Measurements from ENCODE around the gene ABCC3. TPM values are rescaled to one million over a fixed set of nuclear protein-coding genes. Genes with fewer than 3 reads are reported as not detected.
"Not testable (repeated sequence)": the region's sequence is repeated elsewhere in the genome, so short reads cannot be mapped to it uniquely, and the experiment has no call there.

Gene ABCC3
- total and polyA plus RNA-seq, 3 experiments from 2014 or later, result 0.37 to 0.69 TPM; not detected in 1

DNA sequence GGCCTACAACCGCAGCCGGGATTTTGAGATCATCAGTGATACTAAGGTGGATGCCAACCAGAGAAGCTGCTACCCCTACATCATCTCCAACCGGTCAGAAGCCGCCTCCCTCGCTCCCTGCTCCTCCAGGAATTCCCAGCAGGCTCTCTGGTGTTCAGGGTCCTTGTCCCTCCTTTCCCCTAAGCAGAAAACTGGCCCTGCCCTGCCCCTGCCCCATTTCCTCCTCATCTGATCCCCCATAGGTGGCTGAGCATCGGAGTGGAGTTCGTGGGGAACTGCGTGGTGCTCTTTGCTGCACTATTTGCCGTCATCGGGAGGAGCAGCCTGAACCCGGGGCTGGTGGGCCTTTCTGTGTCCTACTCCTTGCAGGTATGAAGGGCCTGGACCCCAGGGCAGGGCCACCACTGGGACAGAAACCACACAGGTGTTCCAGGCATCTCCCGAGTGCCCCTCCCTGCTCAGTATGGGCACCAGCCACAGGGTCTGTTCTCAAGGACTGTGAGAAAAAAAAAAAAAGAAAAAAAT is 43.2 kb downstream of the ABCC3 start:
- H3K36me3 ChIP-seq (ENCODE audit: insufficient read depth, low read length), result no peaks in the 10 kb centered on the region
- no peaks in the 10 kb centered on the region for H3K27me3 ChIP-seq (ENCODE audit: insufficient read depth, low read length, poor library complexity, severe bottlenecking)

DNA sequence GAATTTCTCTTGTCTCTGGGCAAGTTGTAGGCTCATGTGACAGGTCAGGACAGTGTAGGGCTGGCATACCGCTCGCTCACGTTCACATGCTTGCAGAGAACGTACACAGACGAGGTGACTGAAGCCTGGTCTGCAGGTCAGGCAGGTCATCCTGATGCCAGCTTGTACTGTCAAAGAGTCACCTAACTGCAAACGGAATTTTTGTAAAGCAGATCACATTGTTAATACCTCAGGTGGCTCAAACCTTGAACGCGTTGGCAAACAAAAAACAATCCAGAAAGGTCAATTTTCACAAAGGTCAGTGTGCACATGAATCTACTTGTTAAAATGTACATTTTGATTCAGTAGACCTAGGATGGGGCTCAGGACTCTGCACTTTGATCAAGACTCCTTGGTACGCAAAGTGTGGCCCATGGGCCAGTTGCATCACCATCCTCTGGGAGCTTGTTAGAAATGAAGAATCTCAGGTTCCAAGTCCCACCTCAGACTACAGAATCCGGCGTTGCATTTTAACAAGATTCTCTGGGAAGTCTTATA is 44.4 kb downstream of the ABCC3 start:
- POLR2A ChIA-PET, result no interaction called here
- DNase-seq, result no peak
- CTCF ChIA-PET, result no interaction called here
- H3K4me1 Mint-ChIP-seq, result peaks cover 4 to 6% (median 6%) of the 10 kb centered on the region in 3 donors
- H3K4me3 Mint-ChIP-seq, result no peak overlapping the region
- Histone ChIP-seq H3K27ac (ENCODE audit: low read depth, low read length) (no peak overlapping the region), H3K27me3 (ENCODE audit: insufficient read depth, low read length, poor library complexity, severe bottlenecking) (no peaks in the 10 kb centered on the region), H3K36me3 (ENCODE audit: insufficient read depth, low read length) (no peaks in the 10 kb centered on the region), H3K4me1 (ENCODE audit: insufficient read depth, low read length) (no peaks in the 10 kb centered on the region), H3K9me3 (ENCODE audit: low read length) (no peaks in the 10 kb centered on the region), H3K4me3 (ENCODE audit: low read length) (no peak overlapping the region)
- H3K9me3 Mint-ChIP-seq, result no peaks in the 10 kb centered on the region
- peaks cover 18 to 27% of the 10 kb centered on the region in 2 donors for H3K27me3 Mint-ChIP-seq
- no peak overlapping the region for H3K27ac Mint-ChIP-seq
- no peaks in the 10 kb centered on the region for H3K36me3 Mint-ChIP-seq

More for the DNA sequence above, 43.2 kb downstream of the ABCC3 start:
- Mint-ChIP-seq H3K27me3 (peaks cover 18 to 27% of the 10 kb centered on the region in 2 donors), H3K4me1 (peaks cover 4 to 6% (median 6%) of the 10 kb centered on the region in 3 donors), H3K27ac (no peak overlapping the region), H3K36me3 (no peaks in the 10 kb centered on the region), H3K4me3 (no peak overlapping the region), H3K9me3 (no peaks in the 10 kb centered on the region)
- POLR2A ChIA-PET, result no interaction called here
- no peak overlapping the region for H3K4me3 ChIP-seq (ENCODE audit: low read length)
- CTCF ChIA-PET, result no interaction called here
- no peak for DNase-seq
- H3K9me3 ChIP-seq (ENCODE audit: low read length), result no peaks in the 10 kb centered on the region
- H3K27ac ChIP-seq (ENCODE audit: low read depth, low read length), result no peak overlapping the region
- no peaks in the 10 kb centered on the region for H3K4me1 ChIP-seq (ENCODE audit: insufficient read depth, low read length)

GRCh38 chr17:50680126-50680525 is 45.4 kb downstream of the ABCC3 start:
- H3K36me3 ChIP-seq (ENCODE audit: insufficient read depth, low read length), result no peaks in the 10 kb centered on the region
- POLR2A ChIA-PET, result no interaction called here
- peak overlapping the region in 2 of 8 donors; percentile 1 to 29 for H3K27ac Mint-ChIP-seq
- peaks cover 4 to 6% (median 6%) of the 10 kb centered on the region in 3 donors for H3K4me1 Mint-ChIP-seq
- no peaks in the 10 kb centered on the region for H3K9me3 Mint-ChIP-seq
- no peak overlapping the region for H3K27ac ChIP-seq (ENCODE audit: low read depth, low read length)
- H3K4me3 Mint-ChIP-seq, result no peak overlapping the region
- H3K4me3 ChIP-seq (ENCODE audit: low read length), result no peak overlapping the region
- CTCF ChIA-PET, result no interaction called here
- no peaks in the 10 kb centered on the region for H3K4me1 ChIP-seq (ENCODE audit: insufficient read depth, low read length)
- no peak for DNase-seq
- H3K9me3 ChIP-seq (ENCODE audit: low read length), result no peaks in the 10 kb centered on the region
- no peaks in the 10 kb centered on the region for H3K36me3 Mint-ChIP-seq
- H3K27me3 Mint-ChIP-seq, result peaks cover 18 to 27% of the 10 kb centered on the region in 2 donors
- no peaks in the 10 kb centered on the region for H3K27me3 ChIP-seq (ENCODE audit: insufficient read depth, low read length, poor library complexity, severe bottlenecking)

- H3K4me3 ChIP-seq (ENCODE audit: low read length); H3K4me1 ChIP-seq (ENCODE audit: insufficient read depth, low read length); H3K9me3 Mint-ChIP-seq; H3K36me3 ChIP-seq (ENCODE audit: insufficient read depth, low read length); H3K4me3 Mint-ChIP-seq; POLR2A ChIA-PET; CTCF ChIA-PET; DNase-seq; H3K36me3 Mint-ChIP-seq; H3K9me3 ChIP-seq (ENCODE audit: low read length); H3K27me3 ChIP-seq (ENCODE audit: insufficient read depth, low read length, poor library complexity, severe bottlenecking); H3K4me1 Mint-ChIP-seq; H3K27ac ChIP-seq (ENCODE audit: low read depth, low read length): not testable (repeated sequence)
- Mint-ChIP-seq H3K27me3 (peaks cover 18 to 27% of the 10 kb centered on the region in 2 donors), H3K27ac (peak overlapping the region in 2 of 8 donors; percentile 10 to 29)
Measured at GRCh38 chr17:50680543-50681262, 46.0 kb downstream of the ABCC3 start.

DNA sequence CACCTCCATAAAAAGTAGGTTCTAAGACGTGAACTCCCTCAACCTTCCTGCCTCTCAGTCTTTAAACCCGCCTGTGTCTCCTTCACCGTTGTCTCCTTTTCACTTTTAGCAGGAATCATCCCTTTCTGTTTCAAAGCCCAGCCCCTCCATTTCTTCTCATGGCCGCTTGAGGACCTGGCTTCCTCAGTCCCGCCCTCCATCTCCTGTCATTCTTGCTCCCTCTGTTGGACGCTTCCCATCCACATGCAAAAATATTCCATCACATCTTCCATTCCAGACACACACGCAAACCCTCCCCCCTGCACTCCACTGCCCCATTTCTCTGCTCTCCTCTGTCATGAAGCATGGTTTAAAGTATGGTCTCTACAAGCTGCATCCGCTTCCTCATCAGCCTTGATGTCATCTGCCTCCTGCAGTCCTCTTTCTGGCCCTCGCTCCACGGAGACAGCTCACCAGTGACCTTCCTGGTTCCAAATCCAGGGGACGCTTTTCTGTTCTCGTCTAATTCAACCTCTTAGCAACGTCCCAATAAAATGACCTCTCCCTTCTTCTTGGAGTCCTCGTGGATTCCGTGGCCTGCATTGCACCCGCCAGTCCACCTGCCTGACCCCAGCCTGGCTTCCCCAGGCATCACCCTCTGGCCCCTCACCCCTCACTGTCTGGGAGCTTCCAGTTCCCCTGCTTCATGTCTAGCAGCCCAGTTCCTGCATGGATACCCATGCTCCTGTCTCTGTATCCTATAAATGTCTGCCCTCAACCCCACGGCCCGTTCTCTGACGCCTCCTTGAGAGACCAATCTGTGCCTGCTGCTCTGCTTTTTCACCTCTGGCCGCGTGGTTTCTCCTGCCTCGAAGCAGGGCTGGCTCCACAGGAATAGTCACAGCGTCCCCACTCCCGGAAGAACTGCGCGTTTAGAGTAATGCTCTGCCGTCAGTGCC is 46.9 kb downstream of the ABCC3 start:
- no peaks in the 10 kb centered on the region for H3K4me1 ChIP-seq (ENCODE audit: insufficient read depth, low read length)
- POLR2A ChIA-PET, result interaction anchor here (0.6 kb wide), 1 partner anchor 36 kb away, joined by 3 read pairs; no protein-coding TSS in a partner anchor

DNA sequence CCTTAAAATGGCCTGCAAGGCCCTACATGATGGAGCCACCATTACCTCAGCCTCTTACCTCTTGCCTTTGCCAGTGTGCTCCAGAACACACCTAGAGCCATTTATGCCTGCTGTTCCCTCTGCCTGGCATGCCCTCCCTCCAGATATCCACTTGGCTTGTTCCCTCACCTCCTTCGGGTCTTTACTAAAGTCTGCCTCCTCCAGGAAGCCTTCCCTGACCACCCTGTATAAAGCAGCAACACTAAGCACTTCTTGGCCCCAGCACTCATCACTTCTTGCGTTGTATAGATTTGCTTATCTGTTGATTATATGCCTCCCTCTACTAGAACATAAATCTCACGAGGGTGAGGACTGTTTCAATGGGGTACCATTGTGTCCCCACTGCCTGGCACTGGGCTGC is 47.8 kb downstream of the ABCC3 start:
- H3K9me3 Mint-ChIP-seq, result no peaks in the 10 kb centered on the region
- CTCF ChIA-PET, result no interaction called here
- POLR2A ChIA-PET, result no interaction called here

More for the DNA sequence above, 46.9 kb downstream of the ABCC3 start:
- no peaks in the 10 kb centered on the region for H3K9me3 Mint-ChIP-seq
- H3K4me1 Mint-ChIP-seq, result peaks cover 4 to 6% (median 6%) of the 10 kb centered on the region in 3 donors
- Histone ChIP-seq H3K9me3 (ENCODE audit: low read length) (no peaks in the 10 kb centered on the region), H3K27me3 (ENCODE audit: insufficient read depth, low read length, poor library complexity, severe bottlenecking) (no peaks in the 10 kb centered on the region), H3K4me3 (ENCODE audit: low read length) (no peak overlapping the region), H3K36me3 (ENCODE audit: insufficient read depth, low read length) (no peaks in the 10 kb centered on the region), H3K27ac (ENCODE audit: low read depth, low read length) (no peak overlapping the region)
- no peak overlapping the region for H3K4me3 Mint-ChIP-seq
- CTCF ChIA-PET, result no interaction called here
- H3K27ac Mint-ChIP-seq, result peak overlapping the region in 5 of 8 donors; percentile 14 to 77 (median 23)
- H3K27me3 Mint-ChIP-seq, result peaks cover 18 to 22% of the 10 kb centered on the region in 2 donors
- H3K36me3 Mint-ChIP-seq, result no peaks in the 10 kb centered on the region
- no peak for DNase-seq

GRCh38 chr17:50682938-50683337 is 48.3 kb downstream of the ABCC3 start:
- H3K27me3 ChIP-seq (ENCODE audit: insufficient read depth, low read length, poor library complexity, severe bottlenecking), result no peaks in the 10 kb centered on the region
- H3K9me3 Mint-ChIP-seq, result no peaks in the 10 kb centered on the region
- H3K36me3 Mint-ChIP-seq, result no peaks in the 10 kb centered on the region
- no peak overlapping the region for H3K4me3 ChIP-seq (ENCODE audit: low read length)
- no peak overlapping the region for H3K27ac ChIP-seq (ENCODE audit: low read depth, low read length)
- no peaks in the 10 kb centered on the region for H3K36me3 ChIP-seq (ENCODE audit: insufficient read depth, low read length)
- H3K4me1 ChIP-seq (ENCODE audit: insufficient read depth, low read length), result no peaks in the 10 kb centered on the region
- no peaks in the 10 kb centered on the region for H3K9me3 ChIP-seq (ENCODE audit: low read length)
- no peak overlapping the region for H3K4me3 Mint-ChIP-seq
- ChIA-PET POLR2A (no interaction called here), CTCF (no interaction called here)
- no peak overlapping the region for H3K27ac Mint-ChIP-seq
- H3K27me3 Mint-ChIP-seq, result peaks cover 17 to 18% of the 10 kb centered on the region in 2 donors
- peaks cover 4 to 6% (median 6%) of the 10 kb centered on the region in 3 donors for H3K4me1 Mint-ChIP-seq
- no peak for DNase-seq

More for the DNA sequence above, 47.8 kb downstream of the ABCC3 start:
- Mint-ChIP-seq H3K4me3 (no peak overlapping the region), H3K27ac (peak overlapping the region in 1 of 8 donors; percentile 16), H3K36me3 (no peaks in the 10 kb centered on the region), H3K27me3 (peaks cover 17 to 18% of the 10 kb centered on the region in 2 donors), H3K4me1 (peaks cover 4 to 6% (median 6%) of the 10 kb centered on the region in 3 donors)
- no peak overlapping the region for H3K4me3 ChIP-seq (ENCODE audit: low read length)
- DNase-seq, result no peak
- H3K36me3 ChIP-seq (ENCODE audit: insufficient read depth, low read length), result no peaks in the 10 kb centered on the region
- no peaks in the 10 kb centered on the region for H3K27me3 ChIP-seq (ENCODE audit: insufficient read depth, low read length, poor library complexity, severe bottlenecking)
- H3K4me1 ChIP-seq (ENCODE audit: insufficient read depth, low read length), result no peaks in the 10 kb centered on the region
- H3K27ac ChIP-seq (ENCODE audit: low read depth, low read length), result no peak overlapping the region
- H3K9me3 ChIP-seq (ENCODE audit: low read length), result no peaks in the 10 kb centered on the region
